Measurements from ENCODE around the gene RILPL1.
"Not testable (repeated sequence)": the region's sequence is repeated elsewhere in the genome, so short reads cannot be mapped to it uniquely, and the experiment has no call there.

The RILPL1 gene

GRCh38 chr12:123457980-123458779 lies 75.3 kb downstream of the RILPL1 start, which contains the start of gene SNRNP35:
SNRNP35 (plus strand) TSS chr12:123458139; CDS start chr12:123465541, 7,402 bp downstream.
- peak; percentile 87 for DNase-seq

GRCh38 chr12:123453165-123453564 lies 80.4 kb downstream of the RILPL1 start:
- no peak for DNase-seq

DNA sequence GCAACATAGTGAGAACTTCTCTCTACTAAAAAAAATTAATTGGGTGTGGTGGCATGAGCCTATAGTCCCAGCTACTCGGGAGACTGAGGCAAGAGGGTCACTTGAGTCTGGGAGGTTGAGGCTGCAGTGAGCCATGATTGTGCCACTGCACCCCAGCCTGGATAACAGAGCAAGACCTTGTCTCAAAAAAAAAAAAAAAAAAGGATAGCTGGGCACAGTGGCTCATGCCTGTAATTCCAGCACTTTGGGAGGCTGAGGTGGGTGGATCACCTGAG lies 81.3 kb downstream of the RILPL1 start:
- DNase-seq, result not testable (repeated sequence)

DNA sequence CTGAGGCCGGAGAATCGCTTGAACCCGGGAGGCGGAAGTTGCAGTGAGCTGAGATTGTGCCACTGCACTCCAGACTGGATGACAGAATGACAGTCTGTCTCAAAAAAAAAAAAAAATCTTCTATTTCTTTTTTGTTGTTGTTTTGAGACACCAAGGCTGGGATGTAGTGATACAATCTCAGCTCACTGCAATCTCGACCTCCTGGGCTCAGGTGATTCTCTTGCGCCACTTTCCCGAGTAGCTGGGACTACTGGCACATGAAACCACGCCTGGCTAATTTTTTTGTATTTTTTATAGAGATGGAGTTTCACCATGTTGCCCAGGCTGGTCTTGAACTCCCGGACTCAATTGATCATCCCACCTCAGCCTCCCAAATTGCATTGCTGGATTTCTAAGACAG lies 82.9 kb downstream of the RILPL1 start:
- no peak for DNase-seq

GRCh38 chr12:123449856-123450255 lies 83.7 kb downstream of the RILPL1 start:
- DNase-seq, result no peak

DNA sequence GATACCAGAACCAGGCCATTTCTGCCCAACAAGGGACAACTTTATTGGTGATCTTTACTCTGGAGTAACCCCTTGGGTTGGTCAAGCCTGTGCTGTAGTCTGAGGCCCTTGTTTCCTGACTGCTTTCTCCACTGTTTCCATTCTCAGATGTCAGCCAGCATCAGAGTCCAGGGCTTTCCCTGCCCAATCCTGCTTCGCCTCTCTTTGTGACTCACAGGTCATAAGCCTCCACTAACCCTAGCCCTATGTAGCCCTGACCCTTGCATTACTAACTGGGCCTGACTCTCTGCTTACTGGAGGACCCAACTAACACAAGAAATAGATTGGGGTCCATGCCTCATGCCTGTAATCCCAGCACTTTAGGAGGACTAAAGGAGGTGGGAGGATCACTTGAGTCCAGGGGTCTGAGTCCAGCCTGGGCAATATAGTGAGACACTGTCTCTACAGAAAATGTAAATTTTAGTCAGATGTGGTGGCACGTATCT lies 84.2 kb downstream of the RILPL1 start:
- DNase-seq, result no peak

- no peak for DNase-seq
Observed at GRCh38 chr12:123446333-123446713, 87.2 kb downstream of the RILPL1 start.

GRCh38 chr12:123445388-123446332 lies 87.9 kb downstream of the RILPL1 start:
- peak; percentile 62 for DNase-seq

- no peak for DNase-seq
Observed at GRCh38 chr12:123444092-123445026, 89.2 kb downstream of the RILPL1 start.

DNA sequence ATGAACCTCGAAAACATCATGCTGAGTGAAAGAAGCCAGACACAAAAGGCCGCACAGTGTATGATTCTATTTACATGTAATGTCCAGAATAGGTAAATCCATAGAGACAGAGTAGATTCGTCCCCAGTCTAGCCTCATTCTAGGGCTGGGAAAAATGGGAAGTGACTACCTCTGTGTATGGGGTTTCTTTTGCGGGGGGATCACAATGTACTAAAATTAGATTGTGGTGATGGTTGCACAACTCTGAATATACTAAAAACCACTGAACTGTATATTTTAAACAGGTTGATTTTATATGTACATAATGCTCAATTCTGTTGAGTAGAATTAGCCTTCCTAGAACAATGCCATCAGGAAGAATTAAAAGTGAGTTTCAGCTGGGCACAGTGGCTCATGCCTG lies 90.7 kb downstream of the RILPL1 start:
- no peak for DNase-seq

GRCh38 chr12:123441523-123442164 lies 91.9 kb downstream of the RILPL1 start:
- no peak for DNase-seq

DNA sequence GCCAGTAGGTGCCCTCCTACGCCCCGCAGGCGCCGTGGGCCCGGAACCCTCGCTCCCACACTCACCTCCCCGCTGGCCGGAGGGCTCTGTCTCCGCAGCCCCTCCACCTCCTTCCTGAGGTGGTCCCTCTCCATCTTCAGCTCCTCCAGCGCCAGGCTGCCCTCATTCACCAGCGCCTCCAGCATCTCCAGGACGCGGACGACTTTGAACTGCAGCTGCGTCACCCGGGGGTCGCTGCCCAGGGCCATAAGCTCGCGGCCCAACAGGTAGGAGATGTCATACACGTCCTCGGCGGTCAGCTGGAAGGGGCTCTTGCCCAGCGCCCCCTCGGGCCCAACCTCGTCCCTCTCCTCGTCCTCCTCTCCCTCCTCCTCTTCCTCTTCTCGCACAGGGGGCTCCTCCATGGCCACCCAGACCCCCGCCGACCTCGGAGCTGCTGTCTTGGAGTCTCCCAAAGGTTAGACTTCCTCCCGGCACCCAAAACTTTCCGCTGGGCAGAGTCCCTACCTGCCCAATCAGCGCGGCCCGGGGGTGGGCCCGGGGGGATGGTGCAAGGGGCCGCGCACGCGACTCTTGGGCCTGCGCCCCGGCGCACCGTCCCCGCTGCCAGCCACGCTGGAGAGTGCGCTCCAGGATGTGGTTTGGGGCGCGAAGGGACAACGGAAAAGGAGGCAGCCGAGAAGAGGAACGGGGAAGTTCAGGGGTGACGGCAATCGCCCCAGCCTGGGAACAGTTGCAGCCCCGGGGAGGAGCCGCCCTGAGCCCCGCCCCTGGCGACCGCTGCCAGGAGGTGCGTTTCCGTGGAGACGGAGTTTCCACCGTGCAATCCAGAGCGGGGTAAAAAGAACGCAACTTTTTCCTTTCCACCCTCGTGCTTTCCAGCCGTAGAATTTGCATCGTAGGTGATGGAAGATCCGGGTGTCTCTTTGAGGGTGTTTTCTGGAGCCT lies 97.2 kb downstream of the RILPL1 start, which contains the start of gene RILPL2:
Gene RILPL2 (minus strand): TSS at position 668 of the 948 bp plus-strand sequence. CDS start 264 bp downstream, at position 404.
- peak; percentile 90 for DNase-seq

DNA sequence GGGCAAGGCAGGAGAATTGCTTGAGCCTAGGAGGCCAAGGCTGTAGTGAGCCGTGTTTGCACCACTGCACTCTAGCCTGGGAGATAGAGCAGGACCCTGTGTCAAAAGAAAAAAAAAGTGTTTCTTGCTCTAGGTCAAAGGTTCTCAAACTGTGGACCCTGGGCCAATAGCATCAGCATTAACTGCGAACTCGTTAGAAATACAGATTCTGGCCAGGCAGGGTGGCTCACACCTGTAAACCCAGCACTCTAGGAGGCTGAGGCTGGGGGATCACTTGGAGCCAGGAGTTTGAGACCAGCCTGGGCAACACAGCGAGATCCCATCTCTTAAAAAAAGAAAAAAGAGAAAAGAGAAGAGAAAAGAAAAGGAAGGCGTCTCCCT lies 97.9 kb downstream of the RILPL1 start:
- DNase-seq, result no peak

DNA sequence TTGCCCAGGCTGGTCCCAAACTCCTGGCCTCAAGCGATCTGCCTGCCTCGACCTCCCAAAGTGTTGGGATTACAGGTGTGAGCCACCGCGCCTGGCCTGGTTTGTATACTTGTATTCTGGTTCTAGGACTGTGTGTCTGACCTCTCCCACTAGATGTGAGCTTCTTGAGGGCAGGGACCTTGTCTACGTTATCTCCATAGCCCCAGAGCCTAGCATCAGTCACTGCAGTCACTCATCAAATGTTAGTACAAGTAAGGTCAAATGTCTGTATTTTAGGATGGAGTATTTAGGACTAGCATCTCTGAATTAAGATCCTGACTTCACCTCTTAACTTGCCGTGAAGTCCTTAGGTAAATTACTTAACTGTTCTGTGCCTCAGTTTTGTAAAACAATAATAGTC lies 99.9 kb downstream of the RILPL1 start:
- DNase-seq, result no peak

GRCh38 chr12:123431951-123432817 lies 101.3 kb downstream of the RILPL1 start:
- DNase-seq, result not testable (repeated sequence)

DNA sequence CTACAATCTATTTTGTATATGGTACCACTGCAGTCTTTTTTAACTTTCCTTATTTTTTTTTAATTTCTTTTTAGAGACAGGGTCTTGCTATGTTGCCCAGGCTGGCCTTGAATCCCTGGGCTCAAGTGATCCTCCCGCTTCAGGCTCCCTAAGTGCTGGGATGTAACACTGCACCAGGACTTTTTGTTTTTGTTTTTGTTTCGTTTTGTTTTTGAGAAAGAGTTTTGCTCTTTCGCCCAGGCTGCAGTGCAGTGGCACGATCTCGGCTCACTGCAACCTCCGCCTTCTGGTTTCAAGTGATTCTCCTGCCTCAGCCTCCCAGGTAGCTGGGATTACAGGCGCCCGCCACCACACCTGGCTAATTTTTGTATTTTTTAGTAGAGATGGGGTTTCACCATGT lies 104.4 kb downstream of the RILPL1 start:
- not testable (repeated sequence) for DNase-seq

DNA sequence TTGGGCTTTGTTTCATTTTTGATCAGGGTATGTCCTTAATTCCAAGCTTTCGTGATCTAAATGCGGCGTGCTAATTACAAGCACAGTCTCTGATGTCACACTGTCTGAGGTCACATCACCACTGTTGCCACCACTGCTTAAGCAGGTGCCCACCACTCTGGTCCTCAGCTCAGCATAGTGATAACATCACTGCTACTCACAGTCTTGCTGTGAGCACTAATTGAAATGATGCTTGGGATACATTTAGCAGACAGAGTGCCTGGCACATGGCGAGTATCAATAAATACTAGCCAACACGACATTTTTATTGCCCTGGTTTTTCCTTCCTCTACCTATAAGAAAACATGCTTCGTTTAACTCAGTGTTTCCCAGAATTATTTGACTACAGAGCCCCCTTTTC lies 104.9 kb downstream of the RILPL1 start:
- DNase-seq, result no peak

DNA sequence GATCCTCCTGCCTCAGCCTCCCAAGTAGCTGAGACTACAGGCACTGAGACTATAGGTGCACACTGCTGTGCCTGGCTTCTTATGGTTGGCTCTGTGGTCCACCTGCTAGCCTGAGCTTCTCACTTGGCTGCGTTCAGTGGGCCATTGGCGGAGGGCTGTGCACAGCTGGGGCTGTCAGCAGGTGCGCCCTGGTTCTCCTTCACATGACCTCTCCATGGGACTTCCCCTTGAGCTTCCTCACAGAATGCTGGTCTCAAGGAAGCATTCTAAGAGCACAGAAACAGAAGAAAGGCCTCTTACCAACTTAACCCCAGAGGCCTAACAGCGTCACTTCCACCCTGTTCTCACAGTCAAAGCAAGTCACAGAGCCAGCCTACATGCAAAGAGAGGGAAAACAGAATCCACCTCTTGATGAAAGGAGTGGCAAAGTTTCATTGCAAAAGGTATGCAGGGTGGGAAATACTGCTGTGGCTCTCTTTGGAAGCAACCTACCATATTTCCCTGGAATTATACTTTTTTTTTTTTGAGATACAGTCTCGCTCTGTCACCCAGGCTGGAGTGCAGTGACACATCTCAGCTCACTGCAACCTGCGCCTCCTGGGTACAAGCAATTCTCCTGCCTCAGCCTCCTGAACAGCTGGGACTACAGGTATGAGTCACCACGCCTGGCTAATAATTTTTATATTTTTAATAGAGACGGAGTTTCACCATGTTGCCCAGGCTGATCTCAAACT lies 106.3 kb downstream of the RILPL1 start:
- no peak for DNase-seq

DNA sequence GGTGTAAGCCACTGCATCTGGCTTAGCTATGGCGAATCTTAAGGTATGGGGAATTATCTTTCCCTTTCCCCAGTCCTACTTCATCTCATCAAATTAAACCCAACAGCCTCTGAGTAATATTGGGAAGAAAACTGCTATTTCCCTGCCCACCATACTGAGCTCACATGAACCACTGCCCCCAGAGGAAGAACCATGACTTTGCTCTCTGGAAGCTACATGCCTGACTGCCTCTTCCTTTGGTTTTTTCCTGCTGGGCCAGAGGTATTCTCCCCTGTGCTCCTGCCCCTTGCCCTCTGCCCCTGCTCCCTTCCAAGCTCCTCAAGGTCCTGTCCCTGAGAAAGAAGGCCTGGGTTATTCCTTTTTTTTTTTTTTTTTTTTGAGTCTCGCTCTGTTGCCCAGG lies 112.2 kb downstream of the RILPL1 start:
- DNase-seq, result no peak
